NCI-H748 treated with DMSO at 0.1 percent for 48 hours (cell line): ENCODE data around the gene MRC1.
"Not testable (repeated sequence)": the region's sequence is repeated elsewhere in the genome, so short reads cannot be mapped to it uniquely, and the experiment has no call there.

Source experiments
- DNase-seq: peaks from one replicate; lab custom pipeline; 2025; lab: John Stamatoyannopoulos, UW

Gene MRC1

DNA sequence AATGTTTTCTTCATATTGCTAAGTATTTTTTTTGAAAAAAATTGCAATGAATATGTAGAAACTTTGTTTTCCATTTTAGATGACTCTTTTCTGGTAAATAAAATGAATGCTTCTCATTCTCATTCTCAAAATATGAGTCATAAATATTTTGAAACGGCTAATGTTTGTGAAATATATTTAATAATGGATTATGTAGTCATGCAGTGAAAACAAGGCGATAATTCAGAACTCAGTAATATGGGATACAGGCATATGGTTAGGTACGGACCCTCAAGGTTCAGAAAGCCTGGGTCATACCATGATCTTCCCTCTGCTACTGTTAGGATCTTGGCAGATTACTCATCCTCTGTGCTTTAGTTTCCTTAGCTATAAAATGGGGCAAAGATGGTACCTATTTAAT lies 96.3 kb downstream of the MRC1 start:
- DNase-seq, result no peak

DNA sequence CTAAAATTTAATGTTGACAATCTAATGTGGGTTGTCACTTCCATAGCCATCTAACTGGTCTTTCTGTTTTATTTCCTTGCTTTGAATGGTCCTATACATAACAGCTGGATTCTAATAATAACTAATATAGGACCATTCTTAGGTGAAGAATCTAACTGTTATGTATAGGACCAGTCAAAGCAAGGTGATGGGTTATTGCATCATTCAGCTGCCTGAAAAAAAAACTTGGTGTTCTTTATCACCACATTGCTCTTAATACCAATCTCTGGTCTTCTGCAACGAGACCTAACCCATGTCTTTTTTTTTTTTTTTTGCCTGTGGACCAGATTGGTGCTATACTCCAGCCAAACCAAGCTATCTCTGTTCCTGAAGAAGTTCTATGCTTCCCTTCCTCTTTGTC lies 96.9 kb downstream of the MRC1 start:
- no peak for DNase-seq

DNA sequence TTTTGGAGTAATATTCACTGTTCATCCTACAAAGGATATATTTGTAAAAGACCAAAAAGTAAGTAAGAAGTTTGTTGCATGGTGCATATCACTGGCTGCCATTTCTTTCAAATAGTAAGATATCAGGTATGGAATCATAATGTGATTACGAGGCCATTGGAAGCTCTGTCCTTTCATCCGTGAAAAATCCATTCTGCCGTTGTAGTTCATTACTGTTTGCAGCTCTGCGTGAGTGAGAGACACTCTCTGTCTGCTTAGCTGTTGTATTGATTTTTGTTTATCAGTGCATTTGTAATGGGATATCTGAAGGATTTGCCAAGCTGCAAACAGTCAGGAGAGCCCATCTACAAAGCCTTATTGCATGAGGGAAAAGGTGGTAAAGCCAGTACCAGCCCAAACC lies 98.5 kb downstream of the MRC1 start:
- no peak for DNase-seq

DNA sequence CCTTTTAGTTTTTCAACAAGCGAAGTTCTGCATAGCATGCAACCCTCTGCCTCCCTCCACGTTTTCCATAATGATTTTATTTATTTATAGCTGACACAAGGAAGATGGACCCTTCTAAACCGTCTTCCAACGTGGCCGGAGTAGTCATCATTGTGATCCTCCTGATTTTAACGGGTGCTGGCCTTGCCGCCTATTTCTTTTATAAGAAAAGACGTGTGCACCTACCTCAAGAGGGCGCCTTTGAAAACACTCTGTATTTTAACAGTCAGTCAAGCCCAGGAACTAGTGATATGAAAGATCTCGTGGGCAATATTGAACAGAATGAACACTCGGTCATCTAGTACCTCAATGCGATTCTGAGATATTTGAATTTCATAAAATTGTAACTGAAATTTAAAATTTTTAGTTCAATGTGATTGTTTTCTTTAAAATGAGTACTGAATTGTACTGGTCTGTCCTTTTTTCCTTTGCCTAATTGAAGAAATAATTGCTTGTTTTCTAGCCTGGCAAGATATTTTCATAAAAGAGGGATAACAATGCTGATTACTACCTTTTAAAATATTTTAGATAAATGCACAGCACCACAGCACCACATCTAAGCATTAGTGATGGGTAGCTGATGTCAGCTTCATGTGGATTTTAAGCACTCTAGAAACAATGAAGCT lies 101.1 kb downstream of the MRC1 start:
- peak; percentile 52 for DNase-seq

DNA sequence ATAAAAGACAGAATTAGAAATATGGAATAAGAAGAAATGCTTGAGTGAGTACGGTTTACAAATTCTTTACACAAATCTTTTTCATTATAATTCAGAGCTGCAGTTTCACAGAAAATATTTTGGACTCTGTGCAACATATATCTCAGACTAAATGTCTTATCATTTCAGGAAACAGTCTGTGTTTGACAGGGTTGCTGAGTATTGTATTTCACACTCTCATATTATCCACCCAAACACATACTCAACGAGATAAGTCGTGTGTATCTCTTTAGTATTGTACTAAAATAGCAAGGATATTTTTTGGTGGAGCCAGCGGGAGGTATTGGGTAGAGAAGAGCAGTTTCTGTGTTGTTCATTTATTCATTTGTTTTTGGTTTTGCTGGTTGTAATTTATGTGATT lies 103.6 kb downstream of the MRC1 start:
- DNase-seq, result no peak

DNA sequence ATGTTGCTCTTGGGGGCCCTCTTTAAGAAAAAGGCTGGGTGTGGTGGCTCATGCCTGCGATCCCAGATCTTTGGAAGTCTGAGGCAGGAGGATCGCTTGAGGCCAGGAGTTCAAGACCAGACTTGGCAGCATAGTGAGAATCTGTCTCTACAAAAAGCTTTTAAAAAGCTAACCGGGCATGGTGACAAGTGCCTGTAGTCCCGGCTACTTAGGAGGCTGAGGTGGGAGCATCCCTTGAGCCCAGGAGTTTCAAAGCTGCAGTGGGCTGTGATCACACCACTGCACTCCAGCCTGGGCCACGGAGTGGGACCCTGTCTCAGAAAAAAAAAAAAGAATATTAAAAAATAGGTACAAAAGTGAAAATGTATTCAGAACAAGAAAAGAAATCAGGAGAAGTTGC lies 104.5 kb downstream of the MRC1 start:
- DNase-seq, result no peak

DNA sequence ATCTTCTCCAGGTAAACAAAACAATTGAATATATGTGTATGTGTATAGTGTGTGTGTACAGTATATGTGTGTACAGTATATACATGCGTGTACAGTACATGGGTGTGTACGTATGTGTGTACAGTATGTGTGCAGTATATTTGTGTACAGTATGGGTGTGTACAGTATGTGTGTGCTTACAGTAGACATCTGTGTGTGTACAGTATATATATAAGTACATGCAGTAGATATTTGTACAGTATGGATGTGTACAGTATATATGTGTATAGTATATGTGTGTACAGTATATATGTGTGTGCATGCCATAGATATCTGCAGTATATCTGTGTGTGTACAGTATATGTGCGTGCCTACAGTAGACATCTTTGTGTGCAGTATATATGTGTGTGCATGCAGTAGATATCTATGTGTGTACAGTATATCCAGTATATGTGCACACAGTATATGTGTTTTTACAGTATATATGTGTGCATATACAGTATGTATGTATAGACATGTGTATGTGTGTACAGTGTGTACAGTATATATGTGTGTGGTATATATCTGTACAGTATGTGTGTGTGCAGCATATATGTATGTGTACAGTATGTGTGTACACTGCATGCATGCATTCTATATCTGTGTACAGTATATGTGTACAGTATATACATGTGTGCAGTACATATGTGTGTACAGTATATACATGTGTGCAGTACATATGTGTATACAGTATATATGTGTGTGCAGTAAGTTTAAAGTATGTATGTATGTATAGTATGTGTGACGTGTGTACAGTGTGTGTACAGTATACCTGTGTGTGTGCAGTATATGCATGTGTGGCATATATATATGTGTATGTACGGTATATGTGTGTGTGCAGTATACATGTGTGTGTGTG lies 105.3 kb downstream of the MRC1 start:
- no peak for DNase-seq

DNA sequence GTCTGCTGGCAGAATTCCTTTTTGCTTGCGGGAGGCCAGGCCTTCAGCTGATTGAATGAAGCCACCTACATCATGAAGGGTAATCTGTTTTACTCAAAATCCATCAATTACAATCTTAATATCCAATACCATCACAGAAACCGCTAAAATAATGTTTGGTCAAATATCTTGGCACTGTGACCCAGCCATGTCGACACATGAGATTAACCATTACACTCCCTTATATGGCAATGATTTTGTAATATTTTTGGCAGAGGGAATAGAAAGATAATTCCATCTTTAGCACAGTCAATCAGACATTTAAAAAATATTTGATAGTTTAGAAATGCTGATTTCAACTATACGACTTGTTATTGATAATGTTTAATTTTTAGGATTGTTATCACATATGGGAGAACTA lies 106.0 kb downstream of the MRC1 start:
- no peak for DNase-seq

DNA sequence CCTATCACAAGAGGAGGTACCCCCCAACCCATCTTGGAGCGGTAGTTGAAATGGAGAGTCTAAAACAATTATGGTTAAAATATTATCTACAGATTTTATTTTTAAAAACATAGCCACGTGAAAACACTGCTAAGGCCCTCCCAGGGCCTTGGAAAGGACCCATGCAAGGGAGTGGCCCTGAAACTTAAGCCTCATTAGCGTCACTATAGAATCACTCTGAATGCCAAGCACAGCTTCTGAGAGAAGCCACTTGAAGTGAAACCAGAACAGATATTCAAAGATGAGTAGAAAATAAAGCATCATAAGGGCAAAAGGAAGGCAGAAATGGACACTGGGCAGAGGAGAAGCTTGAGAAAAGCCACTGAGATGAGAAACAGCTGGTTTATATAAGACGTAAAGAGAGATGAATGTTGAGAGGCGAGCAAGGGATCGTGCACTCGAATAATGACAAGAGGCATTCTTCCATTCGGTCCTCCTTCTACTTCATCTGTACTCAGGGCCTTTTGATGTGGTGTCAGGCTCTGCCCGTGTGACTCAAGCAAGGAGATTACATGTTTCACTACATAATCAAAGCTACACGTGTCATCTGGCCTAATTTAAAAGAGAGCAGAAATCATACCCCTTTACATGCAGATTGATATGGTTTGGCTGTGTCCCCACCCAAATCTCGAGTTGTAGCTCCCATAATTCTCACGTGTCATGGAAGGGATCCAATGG lies 109.2 kb downstream of the MRC1 start:
- no peak for DNase-seq

DNA sequence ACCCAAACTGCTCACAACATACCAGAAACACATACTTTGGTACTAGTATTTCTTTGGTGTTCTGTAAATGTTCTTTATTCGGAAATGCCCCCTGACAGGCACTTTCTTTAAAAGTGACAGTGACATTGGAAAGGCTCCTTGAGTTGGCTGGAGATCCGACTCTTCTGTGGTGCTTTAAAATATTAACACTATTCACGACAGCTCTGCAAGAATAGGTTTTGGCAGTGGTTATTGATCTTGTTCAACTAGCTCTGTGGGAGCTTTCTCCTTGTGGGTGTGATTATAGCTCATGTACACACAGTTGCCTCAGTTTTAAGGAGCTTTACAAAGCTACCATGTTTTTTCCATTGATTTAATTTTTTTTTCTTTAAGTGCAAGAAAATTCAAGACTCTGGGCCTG lies 112.2 kb downstream of the MRC1 start:
- no peak for DNase-seq

DNA sequence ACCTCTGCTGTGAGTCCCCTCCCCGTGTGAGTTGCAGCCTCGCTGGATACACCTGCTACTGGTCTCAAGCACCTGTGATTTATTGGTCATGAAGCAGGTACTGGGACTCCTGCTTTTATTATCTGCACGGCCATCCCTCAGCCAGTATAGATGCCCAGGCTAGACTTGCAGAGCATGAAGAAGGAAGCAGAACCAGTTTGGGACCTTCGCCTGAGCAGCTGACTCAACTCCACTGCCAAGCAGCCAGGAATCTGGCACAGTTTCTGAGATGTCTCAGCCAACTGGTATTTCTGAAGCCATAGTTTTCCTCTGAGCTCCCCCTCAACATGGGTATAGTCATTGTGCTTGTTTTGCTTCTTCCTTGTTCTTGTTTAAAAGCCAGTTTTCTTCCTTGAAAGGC lies 114.6 kb downstream of the MRC1 start:
- no peak for DNase-seq

DNA sequence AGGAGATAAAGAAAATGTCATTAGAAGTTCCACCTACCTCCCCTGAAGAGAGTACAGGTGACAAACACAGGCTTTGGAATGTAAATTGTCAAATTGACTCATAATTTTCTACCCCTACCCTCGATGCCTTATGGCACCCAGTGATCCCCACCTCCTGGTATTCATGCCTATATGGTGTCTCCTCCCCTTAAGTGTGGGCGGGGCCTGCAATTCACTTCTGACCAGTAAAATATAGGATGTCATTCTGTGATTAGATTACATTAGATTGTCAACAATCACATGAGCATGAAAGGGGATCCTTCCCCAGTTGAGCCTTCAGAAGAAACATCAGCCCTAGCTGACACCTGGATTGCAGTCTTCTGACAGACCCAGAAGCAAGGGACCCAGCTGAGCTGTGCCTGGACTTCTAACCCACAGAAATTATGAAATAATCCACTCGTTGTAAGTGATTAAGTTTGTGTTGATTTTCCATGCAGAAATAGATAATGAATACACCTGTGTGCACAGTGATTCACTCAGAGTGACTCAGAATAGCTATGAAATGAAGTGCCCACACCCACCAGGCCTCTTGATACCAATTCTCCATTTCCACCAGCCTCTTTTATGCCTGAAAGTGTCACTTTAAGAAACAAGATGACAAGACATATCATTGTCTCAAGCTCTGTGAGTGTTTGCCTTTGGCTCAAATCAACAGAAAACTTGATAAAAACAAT lies 134.0 kb downstream of the MRC1 start:
- no peak for DNase-seq

DNA sequence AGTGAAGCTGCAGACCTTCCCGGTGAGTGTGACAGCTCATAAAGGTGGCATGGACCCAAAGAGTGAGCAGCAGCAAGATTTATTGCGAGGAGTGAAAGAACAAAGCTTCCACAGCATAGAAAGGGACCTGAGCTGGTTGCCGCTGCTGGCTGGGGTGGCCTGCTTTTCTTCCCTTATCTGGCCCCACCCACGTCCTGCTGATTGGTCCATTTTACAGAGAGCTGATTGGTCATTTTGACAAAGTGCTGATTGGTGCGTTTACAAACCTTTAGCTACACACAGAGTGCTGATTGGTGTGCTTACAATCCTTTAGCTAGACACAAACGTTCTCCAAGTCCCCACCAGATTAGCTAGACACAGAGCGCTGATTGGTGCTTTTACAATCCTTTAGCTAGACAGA lies 141.1 kb downstream of the MRC1 start:
- not testable (repeated sequence) for DNase-seq

DNA sequence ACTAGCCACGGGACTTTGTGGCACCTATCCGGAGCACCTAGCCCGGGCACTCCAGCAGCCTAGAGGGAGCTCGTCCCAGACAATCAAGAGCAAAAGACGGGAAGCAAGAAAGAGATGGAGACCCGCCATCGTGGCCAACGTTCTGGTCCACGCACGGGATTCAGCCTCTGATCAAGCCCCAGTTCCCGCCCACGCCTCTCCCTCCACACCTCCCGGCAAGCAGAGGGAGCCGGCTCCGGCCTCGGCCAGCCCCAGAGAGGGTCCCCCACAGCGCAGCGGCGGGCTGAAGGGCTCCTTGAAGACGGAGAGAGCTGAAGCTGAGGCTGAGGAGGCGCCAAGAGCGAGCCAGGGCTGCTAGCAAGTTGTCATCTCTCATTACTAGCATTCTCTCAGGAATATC lies 141.6 kb downstream of the MRC1 start:
- no peak for DNase-seq

DNA sequence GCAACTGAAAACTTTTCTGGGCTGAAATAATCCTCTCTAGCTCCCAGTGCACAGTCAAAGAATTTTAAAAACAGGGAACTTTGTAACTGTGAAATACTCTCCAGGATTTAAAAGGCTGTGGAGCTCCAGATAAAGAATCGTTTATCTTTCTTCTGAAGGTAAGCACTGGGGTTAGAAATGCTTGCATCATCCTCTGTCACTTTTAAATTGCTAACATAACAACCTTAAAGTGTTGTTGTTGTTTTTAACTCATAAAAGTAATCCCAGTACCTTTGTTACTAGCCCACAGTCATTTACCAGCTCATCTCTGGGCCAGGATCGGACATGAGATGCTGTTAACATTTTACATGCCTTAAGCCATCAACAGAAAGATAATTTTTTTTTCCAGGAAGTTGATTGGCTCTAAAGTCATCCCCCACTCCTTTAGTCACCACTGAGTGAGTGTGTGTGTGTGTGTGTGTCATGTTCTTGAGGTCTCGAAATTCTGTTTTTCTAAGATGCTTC lies 142.8 kb downstream of the MRC1 start, which contains the start of gene SLC39A12:
Gene SLC39A12 (plus strand): TSS at position 51 of the 504 bp plus-strand sequence. CDS start 1,359 bp downstream, outside the sequence.
- DNase-seq, result no peak

DNA sequence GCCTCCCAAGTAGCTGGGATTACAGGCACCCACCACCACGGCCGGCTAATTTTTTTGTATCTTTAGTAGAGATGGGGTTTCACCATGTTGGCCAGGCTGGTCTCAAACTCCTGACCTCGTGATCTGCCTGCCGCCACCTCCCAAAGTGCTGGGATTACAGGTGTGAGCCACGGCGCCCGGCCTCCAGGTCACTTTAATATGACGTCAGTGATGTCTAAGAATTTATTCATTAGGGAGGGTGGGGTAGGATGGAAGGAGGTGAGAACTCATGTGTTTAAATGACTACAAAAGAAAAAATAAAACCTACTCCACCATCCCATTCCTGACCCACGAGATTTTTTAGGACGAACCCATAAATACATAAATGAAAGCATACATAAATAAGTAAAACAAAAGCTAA lies 145.2 kb downstream of the MRC1 start:
- DNase-seq, result not testable (repeated sequence)

DNA sequence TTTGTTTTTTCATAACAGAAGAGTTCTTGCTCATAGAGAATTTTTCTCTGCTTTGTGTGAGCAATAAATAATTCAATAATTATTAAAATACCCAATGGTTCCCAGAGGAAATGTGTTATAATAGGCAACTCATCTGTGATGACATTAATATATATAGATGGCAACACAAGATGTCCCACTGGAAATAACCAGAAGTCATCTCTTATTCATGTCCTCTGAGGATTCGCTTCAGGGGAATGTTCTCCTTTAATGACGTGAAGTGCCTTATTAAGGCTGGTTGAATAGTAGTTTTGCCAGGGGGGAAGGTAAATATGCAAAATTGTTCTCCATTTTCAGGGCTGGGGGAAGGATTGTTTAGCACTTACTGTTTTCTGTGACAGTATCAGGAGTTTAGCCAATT lies 145.7 kb downstream of the MRC1 start:
- no peak for DNase-seq

DNA sequence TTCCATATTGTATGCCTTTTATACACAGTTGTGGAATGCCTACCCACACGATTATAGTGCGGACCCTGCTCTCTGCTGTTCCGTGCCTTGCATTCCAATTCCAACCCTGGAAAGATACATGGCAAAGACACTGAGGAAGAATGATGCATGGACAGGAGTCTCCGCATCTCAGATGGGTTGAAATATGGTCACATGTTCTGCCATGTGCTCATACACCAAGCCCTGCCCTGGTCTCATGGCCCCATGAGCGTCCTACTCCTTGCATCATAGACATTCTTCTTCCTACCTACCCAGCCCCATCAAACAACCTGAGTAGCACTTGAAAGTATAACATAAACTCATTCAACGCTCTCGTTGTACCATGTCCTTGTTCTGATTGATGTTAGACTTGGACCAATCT lies 148.9 kb downstream of the MRC1 start:
- DNase-seq, result no peak

DNA sequence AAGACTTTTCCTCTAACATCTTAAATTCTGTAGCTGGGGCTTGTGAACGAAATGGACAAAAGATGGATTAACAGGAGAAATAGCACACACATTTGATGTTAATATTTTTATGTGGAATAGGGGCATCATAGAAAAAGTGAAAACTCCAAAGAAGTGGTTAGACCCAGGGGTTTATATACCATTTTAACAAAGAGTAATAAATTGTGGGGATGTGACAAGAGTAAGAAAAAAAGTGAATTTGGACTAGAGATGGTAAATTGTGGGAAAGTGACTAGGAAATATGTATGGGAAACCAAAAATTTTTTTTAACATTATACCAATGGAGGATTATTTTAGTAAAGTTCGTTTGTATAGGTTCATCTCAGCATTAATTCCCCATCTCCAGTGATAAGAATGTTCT lies 150.7 kb downstream of the MRC1 start:
- DNase-seq, result no peak
